ENCODE measurements around the gene TIAM2.

- TF ChIP-seq POLR2A (IDR thresholded peaks at IDR 0.05) (no peak), CTCF (IDR thresholded peaks at IDR 0.05) (no peak)
These were observed 245.9 kb downstream of the TIAM2 start for GRCh38 chr6:155240905-155241600.

Measured in tibial nerve (tissue), 3 donors.